Ammon's horn (tissue), 1 donor: Measurements from ENCODE around the gene DPM1.
A peak's percentile ranks its signal among the peaks of the same experiment; 100 is the strongest.
"Not testable (repeated sequence)": the region's sequence is repeated elsewhere in the genome, so short reads cannot be mapped to it uniquely, and the experiment has no call there.

Source experiments
- DNase-seq: peaks from one replicate; pipeline ENCODE4 v3.0.0-alpha.2; 2016; ENCODE audit warnings: low spot score

The DPM1 gene

GRCh38 chr20:50980071-50980681 lies 21.8 kb upstream of the DPM1 start:
- DNase-seq = no peak

GRCh38 chr20:50978533-50978932 lies 20.2 kb upstream of the DPM1 start:
- DNase-seq = not testable (repeated sequence)

- DNase-seq = no peak
Observed at GRCh38 chr20:50977066-50978021, 19.0 kb upstream of the DPM1 start.

GRCh38 chr20:50975701-50976330 lies 17.5 kb upstream of the DPM1 start:
- DNase-seq = no peak

- no peak for DNase-seq
Observed at GRCh38 chr20:50969912-50970311, 11.6 kb upstream of the DPM1 start.

- DNase-seq = no peak
Observed at GRCh38 chr20:50969435-50969834, 11.1 kb upstream of the DPM1 start.

- no peak for DNase-seq
Observed at GRCh38 chr20:50968289-50968688, 10.0 kb upstream of the DPM1 start.

- DNase-seq = no peak
Observed at GRCh38 chr20:50967586-50967985, 9.3 kb upstream of the DPM1 start.

- no peak for DNase-seq
Observed at GRCh38 chr20:50959543-50960126, 1.3 kb upstream of the DPM1 start.

- peak; percentile 92 for DNase-seq
Observed at GRCh38 chr20:50958615-50959542, 547 bp upstream of the DPM1 start, which contains the start of gene MOCS3. MOCS3 (plus strand) TSS chr20:50958818; CDS start chr20:50958843, 25 bp downstream.

GRCh38 chr20:50957276-50957675 lies 1.1 kb downstream of the DPM1 start:
- DNase-seq = no peak

GRCh38 chr20:50953821-50954220 lies 4.5 kb downstream of the DPM1 start:
- DNase-seq = no peak

GRCh38 chr20:50953196-50953595 lies 5.1 kb downstream of the DPM1 start:
- DNase-seq = no peak

GRCh38 chr20:50948132-50948785 lies 10.1 kb downstream of the DPM1 start:
- no peak for DNase-seq

- DNase-seq = no peak
Observed at GRCh38 chr20:50943069-50943468, 15.3 kb downstream of the DPM1 start.

GRCh38 chr20:50933589-50933988 lies 24.7 kb downstream of the DPM1 start:
- DNase-seq = no peak

GRCh38 chr20:50932691-50933280 lies 25.5 kb downstream of the DPM1 start:
- DNase-seq = no peak

- peak; percentile 17 for DNase-seq
Observed at GRCh38 chr20:50932016-50932485, 26.3 kb downstream of the DPM1 start.

GRCh38 chr20:50931306-50932015 lies 26.9 kb downstream of the DPM1 start, which contains the start of gene ADNP:
ADNP (minus strand) TSS chr20:50931437; CDS start chr20:50903996, 27,441 bp downstream.
- peak; percentile 95 for DNase-seq

- DNase-seq = no peak
Observed at GRCh38 chr20:50930976-50931305, 27.4 kb downstream of the DPM1 start.
